ENCODE data around the gene LMTK3. TPM values are rescaled to one million over a fixed set of nuclear protein-coding genes. Genes with fewer than 3 reads are reported as not detected.

Gene LMTK3
- total RNA-seq, 4 donors from 2014 or later, result not detected

DNA sequence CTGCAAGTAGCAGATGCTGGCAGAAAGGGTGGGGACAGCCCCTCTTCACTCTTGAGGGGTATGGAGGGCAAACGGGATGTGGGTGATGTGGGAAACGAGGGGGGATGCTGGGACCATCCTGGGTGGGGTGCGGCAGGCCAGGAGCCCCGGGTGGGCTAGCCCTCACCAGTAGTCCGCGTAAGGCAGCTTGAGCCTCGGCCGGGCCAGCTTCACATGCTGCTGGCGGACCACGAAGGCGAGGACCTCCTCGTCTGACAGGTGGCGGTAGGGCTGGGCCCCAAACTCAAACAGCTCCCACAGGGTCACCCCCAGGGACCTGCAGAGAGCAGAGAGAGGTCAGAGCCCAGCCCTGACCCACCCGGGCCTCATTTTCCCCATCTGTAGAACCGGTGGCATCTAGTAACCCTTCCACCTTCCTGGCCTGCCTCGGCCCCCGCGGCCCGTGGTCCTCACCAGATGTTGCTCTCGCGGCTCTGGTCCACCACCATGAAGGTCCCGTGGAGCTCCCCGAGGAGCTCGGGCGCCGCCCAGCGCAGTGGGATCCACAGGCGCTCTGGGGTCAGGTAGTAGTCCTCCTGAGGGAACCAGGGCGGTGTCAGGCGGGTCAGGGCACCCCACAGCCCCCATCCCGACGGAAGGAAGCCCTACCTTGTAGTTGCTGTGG lies 10.7 kb downstream of the LMTK3 start:
- TF ChIP-seq, protein P1, sequence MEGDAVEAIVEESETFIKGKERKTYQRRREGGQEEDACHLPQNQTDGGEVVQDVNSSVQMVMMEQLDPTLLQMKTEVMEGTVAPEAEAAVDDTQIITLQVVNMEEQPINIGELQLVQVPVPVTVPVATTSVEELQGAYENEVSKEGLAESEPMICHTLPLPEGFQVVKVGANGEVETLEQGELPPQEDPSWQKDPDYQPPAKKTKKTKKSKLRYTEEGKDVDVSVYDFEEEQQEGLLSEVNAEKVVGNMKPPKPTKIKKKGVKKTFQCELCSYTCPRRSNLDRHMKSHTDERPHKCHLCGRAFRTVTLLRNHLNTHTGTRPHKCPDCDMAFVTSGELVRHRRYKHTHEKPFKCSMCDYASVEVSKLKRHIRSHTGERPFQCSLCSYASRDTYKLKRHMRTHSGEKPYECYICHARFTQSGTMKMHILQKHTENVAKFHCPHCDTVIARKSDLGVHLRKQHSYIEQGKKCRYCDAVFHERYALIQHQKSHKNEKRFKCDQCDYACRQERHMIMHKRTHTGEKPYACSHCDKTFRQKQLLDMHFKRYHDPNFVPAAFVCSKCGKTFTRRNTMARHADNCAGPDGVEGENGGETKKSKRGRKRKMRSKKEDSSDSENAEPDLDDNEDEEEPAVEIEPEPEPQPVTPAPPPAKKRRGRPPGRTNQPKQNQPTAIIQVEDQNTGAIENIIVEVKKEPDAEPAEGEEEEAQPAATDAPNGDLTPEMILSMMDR (IDR thresholded peaks at IDR 0.05; ENCODE audit: low read depth), result no peak

DNA sequence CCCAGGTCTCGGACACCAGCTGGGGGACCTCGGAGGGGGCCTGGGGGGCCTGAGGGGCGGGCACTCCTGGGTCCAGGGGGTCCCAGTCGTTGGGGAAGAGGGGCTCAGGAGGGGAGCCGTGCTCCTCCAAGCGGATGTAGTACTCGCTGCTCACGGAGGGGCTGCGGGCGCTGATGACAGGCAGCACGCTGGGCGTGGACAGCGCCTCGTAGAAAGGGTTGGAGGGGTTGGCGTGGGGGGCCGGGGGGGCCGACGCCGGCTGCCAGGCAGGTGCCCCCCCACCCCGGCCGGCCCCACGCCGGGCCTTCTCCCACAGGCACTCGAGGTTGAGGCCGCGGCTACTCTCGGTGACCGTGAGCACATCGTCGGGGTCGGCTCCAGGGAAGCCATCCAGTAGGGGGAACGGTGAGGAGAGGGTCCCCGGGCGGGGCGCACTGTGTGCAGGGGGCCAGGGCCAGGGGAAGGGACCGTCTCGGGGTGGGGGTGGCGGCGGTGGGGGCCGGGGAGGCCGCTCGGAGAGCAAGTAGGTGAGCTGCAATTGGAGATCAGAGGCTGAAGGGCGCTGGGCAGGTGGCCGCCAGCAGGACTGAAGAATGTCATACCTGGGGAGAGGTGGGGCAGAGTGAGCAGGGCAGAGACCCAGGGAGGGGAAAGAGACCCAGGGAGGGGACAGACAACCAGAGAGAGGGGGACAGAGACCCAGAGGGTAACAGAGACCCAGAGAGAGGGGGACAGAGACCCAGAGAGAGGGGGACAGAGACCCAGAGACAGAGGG lies 12.1 kb downstream of the LMTK3 start:
- TF ChIP-seq, protein P1 (IDR thresholded peaks at IDR 0.05; ENCODE audit: low read depth), result no peak

DNA sequence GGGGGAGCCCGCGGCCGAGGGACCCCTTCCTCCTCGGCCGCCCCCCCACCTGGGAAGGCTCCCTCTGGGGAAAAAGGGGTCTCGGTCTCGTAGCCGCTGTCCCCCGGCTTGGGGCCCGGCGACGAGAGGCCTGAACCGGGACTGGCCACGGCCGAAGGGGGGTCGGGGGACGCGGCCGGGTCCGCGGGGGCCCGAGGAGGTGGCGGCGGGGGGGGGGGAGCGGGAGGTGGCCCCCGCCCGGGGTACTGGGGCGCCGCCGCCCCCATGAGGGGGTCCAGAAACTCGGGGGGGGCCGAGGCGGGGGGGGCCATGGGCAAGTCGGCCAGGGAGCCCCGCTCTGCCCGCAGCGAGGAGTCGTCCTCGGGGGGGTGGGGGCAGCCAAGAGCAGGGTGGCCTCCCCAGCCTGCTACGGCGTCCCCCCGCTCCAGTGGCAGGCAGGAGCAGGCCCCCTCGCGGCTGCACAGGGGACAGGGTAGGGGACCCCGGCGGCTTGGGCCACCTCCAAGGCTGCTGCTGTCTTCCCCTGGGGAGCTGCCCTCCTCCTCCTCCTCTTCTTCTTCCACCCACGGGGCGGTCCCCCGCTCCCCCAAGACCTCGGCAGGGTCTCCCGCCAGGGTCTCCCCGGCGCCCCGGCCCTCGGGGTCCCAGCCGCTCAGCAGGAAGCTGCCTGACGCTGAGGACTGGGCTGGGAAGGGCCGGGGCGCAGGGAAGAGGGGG lies 12.9 kb downstream of the LMTK3 start:
- TF ChIP-seq, protein P1 (IDR thresholded peaks at IDR 0.05; ENCODE audit: low read depth), result no peak

DNA sequence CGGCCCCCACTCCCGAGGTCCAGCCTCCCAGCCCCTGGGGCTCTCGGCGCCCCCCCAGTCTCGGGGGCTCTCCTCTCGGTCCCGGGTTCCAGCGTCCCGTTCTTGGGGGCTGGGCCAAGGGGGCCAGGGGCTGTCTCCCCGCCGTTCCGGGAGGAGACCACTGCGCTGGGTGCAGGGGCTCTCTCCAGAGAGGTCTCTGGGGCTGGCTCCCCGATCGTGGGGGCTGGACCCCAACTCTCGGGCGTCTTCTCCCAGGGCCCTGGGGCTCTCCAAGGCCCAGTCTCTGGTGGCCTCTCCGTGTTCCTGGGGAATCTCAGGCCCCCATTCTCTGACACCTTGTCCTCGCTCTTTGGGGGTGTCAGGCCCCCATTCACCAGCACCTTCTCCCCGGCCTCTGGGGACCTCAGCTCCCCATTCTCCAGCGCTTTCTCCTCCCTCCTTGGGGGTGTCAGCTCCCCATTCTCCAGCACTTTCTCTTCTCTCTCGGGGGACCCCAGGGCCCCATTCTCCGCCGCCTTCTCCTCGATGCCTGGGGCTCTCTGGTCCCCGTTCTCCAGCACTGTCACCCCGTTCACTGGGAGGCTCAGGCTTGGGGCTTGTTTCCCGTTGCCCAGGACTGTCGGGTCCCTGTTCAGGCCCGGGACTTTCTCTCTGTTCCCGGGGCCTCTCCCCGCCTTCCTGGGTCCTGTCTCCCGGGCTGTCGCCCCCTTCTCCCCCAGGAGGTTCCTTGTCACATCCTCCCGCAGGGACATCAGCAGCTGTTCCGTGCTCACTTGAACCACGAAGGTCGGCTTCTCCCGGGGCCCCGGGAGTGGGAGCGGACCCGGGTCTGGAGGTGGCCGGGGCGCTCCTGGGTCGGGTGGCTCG lies 13.7 kb downstream of the LMTK3 start:
- TF ChIP-seq, protein P1 (IDR thresholded peaks at IDR 0.05; ENCODE audit: low read depth), result no peak

DNA sequence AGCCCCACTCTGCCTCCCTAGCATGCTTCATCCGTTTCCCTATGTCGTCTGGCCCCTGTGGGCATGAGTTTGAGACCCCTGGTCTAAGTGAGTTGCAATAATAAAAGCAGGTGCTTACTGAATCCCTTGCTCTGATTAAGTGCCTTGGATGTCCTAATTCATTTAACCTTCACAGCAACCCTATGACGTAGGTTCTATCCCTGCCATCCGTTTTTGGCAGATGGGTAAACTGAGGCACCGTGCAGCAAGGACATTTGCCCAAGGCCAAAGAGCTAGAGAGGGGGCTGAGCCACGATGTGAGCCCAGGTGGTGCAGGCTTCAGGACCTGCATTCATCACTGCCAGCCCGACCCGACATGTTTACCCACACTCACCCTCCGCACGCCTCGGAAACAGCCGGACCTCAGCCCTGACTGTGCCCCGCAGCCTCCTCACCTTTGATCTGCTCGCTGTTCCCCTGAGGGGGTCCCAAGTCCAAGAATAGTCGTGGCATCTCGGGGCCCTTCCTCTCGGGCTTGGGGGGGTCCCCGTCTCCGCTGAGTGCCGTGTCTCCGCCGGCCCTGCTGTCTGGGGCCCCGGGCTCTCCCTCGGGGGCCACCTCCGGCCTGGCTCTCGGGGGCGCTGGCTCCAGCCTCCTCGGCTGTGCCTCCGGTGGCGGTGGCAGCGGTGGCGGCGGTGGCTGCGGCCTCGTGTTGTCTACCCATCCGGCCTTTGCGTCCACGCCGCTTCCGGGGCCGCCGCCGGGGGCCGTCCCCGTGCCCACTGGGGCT lies 14.5 kb downstream of the LMTK3 start:
- TF ChIP-seq, protein P1 (IDR thresholded peaks at IDR 0.05; ENCODE audit: low read depth), result no peak

DNA sequence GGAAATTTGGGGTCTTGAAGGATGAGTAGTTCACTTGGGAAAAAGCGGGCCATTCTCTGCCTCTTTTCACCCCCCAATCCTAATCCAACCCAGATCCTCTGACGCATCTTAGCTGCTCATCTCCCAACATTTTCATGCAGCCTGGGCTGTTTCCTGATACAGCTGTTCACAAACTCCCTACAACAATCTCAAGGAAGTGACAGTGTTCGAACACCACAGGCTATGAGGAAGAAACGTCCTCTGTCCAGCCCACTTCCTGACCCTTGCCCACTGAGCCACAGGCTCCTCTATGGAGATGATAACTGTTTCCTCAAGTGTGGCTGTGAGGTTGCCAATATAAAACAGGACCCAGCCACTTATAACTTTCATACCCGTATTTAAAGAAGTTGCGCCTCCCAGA lies 16.2 kb downstream of the LMTK3 start:
- TF ChIP-seq, protein P1 (IDR thresholded peaks at IDR 0.05; ENCODE audit: low read depth), result no peak
